ENCODE data around the gene FLACC1.

Gene FLACC1

GRCh38 chr2:201353116-201353515 is 4.0 kb downstream of the FLACC1 start:
- Histone ChIP-seq H3K79me2 (no peaks in the 10 kb centered on the region), H3K4me3 (ENCODE audit: low read depth, low read length) (no peak overlapping the region), H3K36me3 (ENCODE audit: control insufficient read depth, insufficient read depth, low read length) (no peaks in the 10 kb centered on the region), H3K4me1 (no peaks in the 10 kb centered on the region), H2AFZ (no peak overlapping the region), H3K27me3 (ENCODE audit: control insufficient read depth, insufficient read depth, low read length) (no peaks in the 10 kb centered on the region), H3K27ac (no peak overlapping the region), H3K9me3 (ENCODE audit: control insufficient read depth, low read length) (no peaks in the 10 kb centered on the region), H3K9ac (no peak overlapping the region), H3K4me2 (ENCODE audit: low read length) (no peak overlapping the region)
- TF ChIP-seq CTCF (IDR thresholded peaks at IDR 0.05) = no peak

DNA sequence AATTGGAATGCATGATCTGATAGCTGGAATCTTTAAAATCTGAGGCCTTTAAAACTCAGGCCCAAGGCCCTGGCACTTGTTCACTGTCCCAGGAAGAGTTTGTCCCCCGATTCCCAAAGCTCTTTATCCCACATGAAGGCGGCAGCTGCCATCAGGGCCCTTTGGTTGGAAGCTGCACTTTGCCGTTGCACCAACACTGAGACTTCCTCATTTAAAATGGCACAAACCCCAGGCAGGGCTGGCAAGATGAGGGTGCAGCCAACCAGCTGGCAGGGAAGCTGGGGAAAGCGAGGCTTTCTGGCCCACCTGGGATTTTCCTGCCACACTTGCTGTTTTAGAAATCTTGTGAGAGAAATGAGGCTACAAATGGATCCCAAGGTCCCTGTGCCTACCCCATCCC is 6.3 kb downstream of the FLACC1 start:
- no peak overlapping the region for H3K4me2 ChIP-seq (ENCODE audit: low read length)
- H3K9me3 ChIP-seq (ENCODE audit: control insufficient read depth, low read length) = no peaks in the 10 kb centered on the region
- H3K36me3 ChIP-seq (ENCODE audit: control insufficient read depth, insufficient read depth, low read length) = no peaks in the 10 kb centered on the region
- no peak overlapping the region for H2AFZ ChIP-seq
- no peak for TF ChIP-seq CTCF (IDR thresholded peaks at IDR 0.05)
- no peaks in the 10 kb centered on the region for H3K4me1 ChIP-seq
- H3K27ac ChIP-seq = no peak overlapping the region
- no peak overlapping the region for H3K4me3 ChIP-seq (ENCODE audit: low read depth, low read length)
- H3K27me3 ChIP-seq (ENCODE audit: control insufficient read depth, insufficient read depth, low read length) = no peaks in the 10 kb centered on the region
- H3K9ac ChIP-seq = no peak overlapping the region
- no peaks in the 10 kb centered on the region for H3K79me2 ChIP-seq

GRCh38 chr2:201349601-201350000 is 7.5 kb downstream of the FLACC1 start:
- Histone ChIP-seq H3K9ac (no peak overlapping the region), H3K4me3 (ENCODE audit: low read depth, low read length) (no peak overlapping the region), H3K36me3 (ENCODE audit: control insufficient read depth, insufficient read depth, low read length) (no peaks in the 10 kb centered on the region)

DNA sequence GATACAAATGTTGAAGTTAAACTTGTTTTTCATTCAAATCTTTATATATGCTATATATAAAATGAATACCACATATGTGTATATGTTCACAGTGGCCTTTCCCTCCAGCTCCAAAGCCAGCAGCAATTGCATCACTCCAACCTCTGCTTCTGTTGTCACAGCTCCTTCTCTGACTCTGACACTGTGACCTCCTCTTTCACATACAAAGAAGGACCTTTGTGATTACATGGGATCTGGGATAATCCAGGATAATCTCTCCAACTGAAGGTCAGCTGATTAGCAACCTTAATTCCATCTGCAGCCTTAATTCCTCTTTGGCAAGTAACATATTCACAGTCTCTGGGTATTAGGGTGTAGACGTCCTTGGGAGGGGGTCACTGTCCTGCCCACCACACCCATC is 8.4 kb downstream of the FLACC1 start:
- H3K27me3 ChIP-seq (ENCODE audit: control insufficient read depth, insufficient read depth, low read length) = no peaks in the 10 kb centered on the region
- no peak overlapping the region for H3K27ac ChIP-seq
- H2AFZ ChIP-seq = no peak overlapping the region
- H3K4me2 ChIP-seq (ENCODE audit: low read length) = no peak overlapping the region
- no peaks in the 10 kb centered on the region for H3K79me2 ChIP-seq
- H3K4me1 ChIP-seq = no peaks in the 10 kb centered on the region
- no peaks in the 10 kb centered on the region for H3K9me3 ChIP-seq (ENCODE audit: control insufficient read depth, low read length)
- H3K9ac ChIP-seq = no peak overlapping the region
- no peaks in the 10 kb centered on the region for H3K36me3 ChIP-seq (ENCODE audit: control insufficient read depth, insufficient read depth, low read length)
- TF ChIP-seq CTCF (IDR thresholded peaks at IDR 0.05) = no peak
- no peak overlapping the region for H3K4me3 ChIP-seq (ENCODE audit: low read depth, low read length)

More at GRCh38 chr2:201349601-201350000, 7.5 kb downstream of the FLACC1 start:
- Histone ChIP-seq H3K4me1 (no peaks in the 10 kb centered on the region), H3K27ac (no peak overlapping the region), H3K4me2 (ENCODE audit: low read length) (no peak overlapping the region), H2AFZ (no peak overlapping the region), H3K27me3 (ENCODE audit: control insufficient read depth, insufficient read depth, low read length) (no peaks in the 10 kb centered on the region), H3K79me2 (no peaks in the 10 kb centered on the region), H3K9me3 (ENCODE audit: control insufficient read depth, low read length) (no peaks in the 10 kb centered on the region)
- TF ChIP-seq CTCF (IDR thresholded peaks at IDR 0.05) = no peak

GRCh38 chr2:201347138-201347537 is 10.0 kb downstream of the FLACC1 start:
- Histone ChIP-seq H2AFZ (no peak overlapping the region), H3K27me3 (ENCODE audit: control insufficient read depth, insufficient read depth, low read length) (no peaks in the 10 kb centered on the region), H3K27ac (no peak overlapping the region), H3K36me3 (ENCODE audit: control insufficient read depth, insufficient read depth, low read length) (no peaks in the 10 kb centered on the region), H3K79me2 (no peaks in the 10 kb centered on the region), H3K4me2 (ENCODE audit: low read length) (no peak overlapping the region), H3K9me3 (ENCODE audit: control insufficient read depth, low read length) (no peaks in the 10 kb centered on the region), H3K4me1 (no peaks in the 10 kb centered on the region), H3K4me3 (ENCODE audit: low read depth, low read length) (no peak overlapping the region), H3K9ac (no peak overlapping the region)
- TF ChIP-seq CTCF (IDR thresholded peaks at IDR 0.05) = no peak
